Endothelial cell of umbilical vein (primary cell): Measurements from ENCODE around the gene MOB3B. TPM values are rescaled to one million over a fixed set of nuclear protein-coding genes. Genes with fewer than 3 reads are reported as not detected.

Experiments
- BruUV-seq: library from RNA; stranded (reverse); fragments of 400-500 nt; replicated peaks from 2 replicates; lab custom pipeline; 2021; lab: Mats Ljungman, UMichigan
- CTCF ChIA-PET: fragments of 300-600, 350-600 bp; sonication (Branson Sonifier 250); formaldehyde crosslinking; loops from one replicate; lab custom pipeline; 2021; ENCODE audit warnings: antibody characterized with exemption, inconsistent platforms; lab: Charles Lee
- POLR2A ChIA-PET: fragments of 300-600, 350-600 bp; sonication (Branson Sonifier 250); formaldehyde crosslinking; loops from one replicate; lab custom pipeline; 2021; ENCODE audit warnings: antibody characterized with exemption, inconsistent platforms; lab: Charles Lee
- DNase-seq: peaks from one replicate; pipeline ENCODE4 v3.0.0-alpha.2; 2011; ENCODE audit warnings: low read depth, low spot score
- FAIRE-seq: peaks from 2 replicates; lab custom pipeline; 2011; peaks lifted over from hg19 to GRCh38; lab: Jason Lieb, UNC
- H2AFZ ChIP-seq: 2 replicates; pipeline ENCODE4 v1.6.0; 2012; ENCODE audit warnings: low read depth, low read length, control low read depth, inconsistent platforms
- H3K27ac ChIP-seq: 2 replicates; pipeline ENCODE4 v1.5.1; 2011; ENCODE audit warnings: low read depth, mild to moderate bottlenecking, control low read depth, low read length, moderate library complexity; ENCODE audit not compliant: insufficient read depth
- H3K27me3 ChIP-seq, 2 experiments: 2 replicates each; pipeline versions ENCODE4 v1.6.0 to v1.6.1; 2011; ENCODE audit warnings: low read length in 2 of 2, mixed read lengths in 1 of 2; ENCODE audit not compliant: control insufficient read depth in 2 of 2, insufficient read depth in 2 of 2
- H3K36me3 ChIP-seq, 2 experiments: 2 replicates in 1 of 2; 3 replicates in 1 of 2; pipeline ENCODE4 v1.5.1; 2011; ENCODE audit warnings: low read length in 2 of 2, mild to moderate bottlenecking in 1 of 2, moderate library complexity in 1 of 2; ENCODE audit not compliant: control insufficient read depth in 2 of 2, insufficient read depth in 2 of 2; ENCODE audit errors: extremely low read depth in 1 of 2
- H3K4me1 ChIP-seq: 3 replicates; pipeline ENCODE4 v1.5.1; 2011; ENCODE audit warnings: mild to moderate bottlenecking, low read length; ENCODE audit not compliant: control insufficient read depth, insufficient read depth; ENCODE audit errors: extremely low read depth
- H3K4me2 ChIP-seq: 2 replicates; pipeline ENCODE4 v1.6.1; 2011; ENCODE audit warnings: low read length, control low read depth, mixed read lengths; ENCODE audit not compliant: insufficient read depth
- H3K4me3 ChIP-seq, 3 experiments: fragments of 200-600 bp in 1 of 3; sonication (generic), shearing (Covaris generic) in 1 of 3; replicated peaks in 1 of 3; 2 replicates each; pipeline ENCODE4 v1.5.1; 2011 to 2016; ENCODE audit warnings: control low read depth in 3 of 3, low read length in 3 of 3, mild to moderate bottlenecking in 2 of 3, inconsistent platforms in 1 of 3, low read depth in 1 of 3, moderate library complexity in 1 of 3; ENCODE audit not compliant: insufficient read depth in 1 of 3
- H3K79me2 ChIP-seq: 2 replicates; pipeline ENCODE4 v1.6.0; 2012; ENCODE audit warnings: low read length, inconsistent platforms; ENCODE audit not compliant: control insufficient read depth, insufficient read depth
- H3K9ac ChIP-seq: replicated peaks from 2 replicates; pipeline ENCODE3; 2011; ENCODE audit warnings: low read length, control low read depth; ENCODE audit not compliant: insufficient read depth; ENCODE audit errors: extremely low read depth
- H3K9me1 ChIP-seq: replicated peaks from 3 replicates; pipeline ENCODE4 v1.6.0; 2011; ENCODE audit warnings: mild to moderate bottlenecking, low read length; ENCODE audit not compliant: control insufficient read depth, insufficient read depth; ENCODE audit errors: extremely low read depth
- H3K9me3 ChIP-seq: replicated peaks from 2 replicates; pipeline ENCODE4 v1.5.1; 2012; ENCODE audit warnings: low read length, inconsistent platforms; ENCODE audit not compliant: control insufficient read depth, insufficient read depth
- H4K20me1 ChIP-seq: replicated peaks from 2 replicates; pipeline ENCODE3; 2011; ENCODE audit warnings: mild to moderate bottlenecking, low read length; ENCODE audit not compliant: control insufficient read depth, insufficient read depth; ENCODE audit errors: extremely low read depth
- CTCF ChIP-seq, 2 donors: IDR thresholded peaks; 1 replicate in 1 of 2; 2 replicates in 1 of 2; pipeline ENCODE4 v1.5.1; 2011; ENCODE audit warnings: low read length in 2 of 2, mild to moderate bottlenecking in 2 of 2, moderate library complexity in 2 of 2, control low read depth in 1 of 2, inconsistent platforms in 1 of 2, low read depth in 1 of 2; ENCODE audit not compliant: insufficient read depth in 1 of 2; ENCODE audit errors: extremely low read depth in 1 of 2
- EZH2 ChIP-seq: IDR thresholded peaks from 2 replicates; pipeline ENCODE4 v1.6.1; 2012; ENCODE audit warnings: borderline replicate concordance, low read depth, mild to moderate bottlenecking, moderate library complexity, low read length, inconsistent platforms; ENCODE audit not compliant: severe bottlenecking
- FOS ChIP-seq: IDR thresholded peaks from 2 replicates; pipeline ENCODE4 v1.6.1; 2011; ENCODE audit warnings: mild to moderate bottlenecking, low read length, moderate library complexity, borderline replicate concordance; ENCODE audit not compliant: insufficient read depth
- GATA2 ChIP-seq: IDR thresholded peaks from 2 replicates; pipeline ENCODE4 v1.7.0; 2011; ENCODE audit warnings: low read depth, mild to moderate bottlenecking, moderate library complexity, mixed read lengths, low read length; ENCODE audit not compliant: insufficient read length, insufficient read depth
- JUN ChIP-seq: IDR thresholded peaks from 2 replicates; pipeline ENCODE4 v1.6.1; 2011; ENCODE audit warnings: borderline replicate concordance, low read depth; ENCODE audit not compliant: insufficient read length, insufficient read depth
- MAX ChIP-seq: IDR thresholded peaks from 2 replicates; pipeline ENCODE4 v1.6.1; 2011; ENCODE audit not compliant: insufficient read depth, insufficient read length
- MYC ChIP-seq: IDR thresholded peaks from one replicate; pipeline ENCODE4 v1.6.1; 2011; ENCODE audit warnings: mild to moderate bottlenecking, low read depth, low read length
- POLR2A ChIP-seq: IDR thresholded peaks from 2 replicates; pipeline ENCODE4 v1.6.1; 2012; ENCODE audit warnings: low read depth, mild to moderate bottlenecking, control low read depth, low read length
- POLR2AphosphoS5 ChIP-seq: IDR thresholded peaks from 2 replicates; pipeline ENCODE4 v1.6.1; 2012; ENCODE audit warnings: low read depth, mild to moderate bottlenecking, control low read depth, low read length, moderate library complexity; ENCODE audit not compliant: insufficient read depth
- dilution Hi-C: fragments of 300-500 bp; cut with MboI; formaldehyde crosslinking; loops from one replicate; pipeline ENCODE4 v1.15.0; 2019; ENCODE audit warnings: low sequenced_read_pairs; ENCODE audit not compliant: extremely low pct_ligation_motif_present
- intact Hi-C: fragments of 100-400 bp; cut with micrococcal nuclease; formaldehyde crosslinking; loops from one replicate; pipeline ENCODE4 v1.10.0; 2022
- polyA plus RNA-seq, 4 experiments: library from polyadenylated mRNA; depleted of rRNA in 3 of 4; stranded (reverse) in 3 of 4; unstranded in 1 of 4; fragments of >200 nt; gene quantifications; 2 replicates each; pipeline versions ENCODE4 v1.2.1 to v1.2.3, GENCODE V29; 2011 to 2012; ENCODE audit warnings: missing spikeins in 1 of 4
- total RNA-seq: library from RNA; stranded (reverse); gene quantifications from 2 replicates; pipeline ENCODE4 v1.2.3, GENCODE V29; 2021

Gene MOB3B
- total and polyA plus RNA-seq, 2 donors (not counting 3 experiments of a cell fraction or from before 2014, with no cell fraction given) = 0.03 TPM; not detected in 1

DNA sequence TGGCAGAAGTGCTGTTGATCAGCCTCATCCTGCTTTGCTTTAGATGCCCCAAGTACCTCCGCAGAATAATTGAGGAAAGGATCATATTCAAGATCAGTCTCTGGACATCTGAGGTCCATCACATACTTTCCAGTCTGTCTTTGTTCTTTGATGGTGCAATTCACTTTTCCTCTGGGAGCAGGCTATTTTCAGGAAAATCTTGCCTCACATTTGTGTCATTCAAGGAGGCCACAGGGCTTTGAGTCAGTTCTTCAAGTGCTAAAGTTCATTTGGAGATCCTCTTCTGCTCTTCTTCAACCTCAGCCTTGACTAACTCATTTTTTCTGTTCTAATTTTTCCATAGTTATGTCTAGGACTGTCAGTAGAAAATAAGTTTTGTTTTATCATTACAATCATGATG is 251.2 kb downstream of the MOB3B start:
- Histone ChIP-seq H2AFZ (no peak overlapping the region), H3K4me3 (no peak overlapping the region), H3K9me1 (no peaks in the 10 kb centered on the region), H3K79me2 (no peaks in the 10 kb centered on the region), H3K27me3 (peaks cover 3 to 11% of the 10 kb centered on the region in 2 experiments), H3K4me1 (no peaks in the 10 kb centered on the region), H3K27ac (no peak overlapping the region), H3K4me2 (no peak overlapping the region), H4K20me1 (no peaks in the 10 kb centered on the region), H3K36me3 (no peaks in the 10 kb centered on the region), H3K9me3 (no peaks in the 10 kb centered on the region), H3K9ac (no peak overlapping the region)
- ChIA-PET POLR2A (no interaction called here), CTCF (interaction anchor here (0.5 kb wide), 1 partner anchor 211 kb away, joined by 3 read pairs; no protein-coding TSS in a partner anchor)
- BruUV-seq = no TSS peak
- dilution Hi-C loops (no loop called here), intact Hi-C loops (loop anchor here (5.0 to 10.0 kb wide), 2 partner anchors 321 to 384 kb away; partner anchors contain the start of genes CAAP1 and IFT74)
- no peak for DNase-seq
- no peak for FAIRE-seq
- TF ChIP-seq GATA2 (no peak), POLR2AphosphoS5 (no peak), FOS (no peak), MAX (no peak), MYC (no peak), EZH2 (no peak), JUN (no peak), CTCF (IDR thresholded peaks at IDR 0.05; ENCODE audit: extremely low read depth in 1 of 2, insufficient read depth in 1 of 2, low read depth in 1 of 2, low read length in 2 of 2) (no peak), POLR2A (no peak)
